GM19324 (cell line): Measurements from ENCODE around the gene E4F1.
"Not testable (repeated sequence)": the region's sequence is repeated elsewhere in the genome, so short reads cannot be mapped to it uniquely, and the experiment has no call there.

ENCODE experiments used
- ATAC-seq: cut with Tn5 transposase; IDR thresholded peaks from one replicate; pipeline ENCODE4 v1.9.1; 2021; ENCODE audit warnings: mild to moderate bottlenecking, moderate library complexity; ENCODE audit not compliant: unreplicated experiment, low FRiP score

E4F1 gene

GRCh38 chr16:2229091-2229490 lies 5.7 kb downstream of the E4F1 start:
- ATAC-seq, result no peak

- no peak for ATAC-seq
These were observed 6.3 kb downstream of the E4F1 start for GRCh38 chr16:2229632-2230250.

GRCh38 chr16:2230376-2230775 lies 7.0 kb downstream of the E4F1 start:
- no peak for ATAC-seq

GRCh38 chr16:2231016-2231931 lies 7.9 kb downstream of the E4F1 start:
- no peak for ATAC-seq

- ATAC-seq, result no peak
These were observed 9.0 kb downstream of the E4F1 start for GRCh38 chr16:2232094-2232990.

- ATAC-seq, result no peak
These were observed 9.8 kb downstream of the E4F1 start for GRCh38 chr16:2233046-2233775.

- ATAC-seq, result no peak
These were observed 10.8 kb downstream of the E4F1 start for GRCh38 chr16:2233872-2234812.

GRCh38 chr16:2234813-2235170 lies 11.4 kb downstream of the E4F1 start:
- ATAC-seq, result no peak

GRCh38 chr16:2235234-2235651 lies 11.9 kb downstream of the E4F1 start:
- no peak for ATAC-seq

- ATAC-seq, result no peak
These were observed 12.4 kb downstream of the E4F1 start for GRCh38 chr16:2235695-2236336.

- ATAC-seq, result no peak
These were observed 13.1 kb downstream of the E4F1 start, which contains the start of gene DNASE1L2 for GRCh38 chr16:2236337-2237101. Gene DNASE1L2, plus strand, starts transcription at chr16:2236444. Its CDS starts 373 bp downstream, at chr16:2236817.

GRCh38 chr16:2237102-2237482 lies 13.7 kb downstream of the E4F1 start:
- ATAC-seq, result no peak

- no peak for ATAC-seq
These were observed 14.2 kb downstream of the E4F1 start for GRCh38 chr16:2237493-2238149.

- no peak for ATAC-seq
These were observed 14.9 kb downstream of the E4F1 start for GRCh38 chr16:2238150-2238837.

- ATAC-seq, result no peak
These were observed 15.7 kb downstream of the E4F1 start for GRCh38 chr16:2238838-2239675.

- ATAC-seq, result not testable (repeated sequence)
These were observed 16.9 kb downstream of the E4F1 start for GRCh38 chr16:2240331-2240730.
